ENCODE data around the gene RERE.
"Not testable (repeated sequence)": the region's sequence is repeated elsewhere in the genome, so short reads cannot be mapped to it uniquely, and the experiment has no call there.

The RERE gene

DNA sequence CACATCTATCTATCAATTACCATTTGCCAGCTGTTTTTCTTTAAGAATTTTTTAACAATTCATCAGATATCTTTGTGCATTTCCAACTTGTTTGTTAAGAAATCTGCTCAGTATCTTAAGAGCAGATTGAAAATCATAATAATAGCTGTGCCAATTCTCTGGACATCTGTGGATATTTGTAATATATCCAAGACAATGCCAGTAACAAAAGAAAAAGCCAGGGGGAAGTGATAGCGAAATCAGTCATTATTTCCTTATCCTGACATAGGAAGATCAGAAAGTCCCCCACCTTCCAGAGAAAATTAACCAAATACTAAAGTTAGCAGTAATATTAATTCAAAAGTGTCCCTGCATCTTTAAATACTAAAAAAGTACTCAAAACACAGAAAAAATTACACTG is 217.1 kb downstream of the RERE start:
- H3K27me3 ChIP-seq (ENCODE audit: control insufficient read depth, insufficient read depth, low read length, poor library complexity, severe bottlenecking) = no peaks in the 10 kb centered on the region
- no peaks in the 10 kb centered on the region for H3K9me3 ChIP-seq (ENCODE audit: control insufficient read depth, low read length)
- no peak overlapping the region for H3K27ac ChIP-seq (ENCODE audit: insufficient read depth, low read depth, low read length, poor library complexity, severe bottlenecking)
- H3K36me3 ChIP-seq (ENCODE audit: control insufficient read depth, insufficient read depth, low read length) = no peaks in the 10 kb centered on the region
- peaks cover 25% of the 10 kb centered on the region for H3K4me1 ChIP-seq (ENCODE audit: control insufficient read depth, insufficient read depth, low read length)
- WGBS, 2 experiments = 94% methylated on average over 1 of the region's 1 CpG; no CpG with 5 or more reads in 1 of the 2 experiments
- H3K4me3 ChIP-seq (ENCODE audit: insufficient read depth, low read depth, low read length) = no peak overlapping the region

DNA sequence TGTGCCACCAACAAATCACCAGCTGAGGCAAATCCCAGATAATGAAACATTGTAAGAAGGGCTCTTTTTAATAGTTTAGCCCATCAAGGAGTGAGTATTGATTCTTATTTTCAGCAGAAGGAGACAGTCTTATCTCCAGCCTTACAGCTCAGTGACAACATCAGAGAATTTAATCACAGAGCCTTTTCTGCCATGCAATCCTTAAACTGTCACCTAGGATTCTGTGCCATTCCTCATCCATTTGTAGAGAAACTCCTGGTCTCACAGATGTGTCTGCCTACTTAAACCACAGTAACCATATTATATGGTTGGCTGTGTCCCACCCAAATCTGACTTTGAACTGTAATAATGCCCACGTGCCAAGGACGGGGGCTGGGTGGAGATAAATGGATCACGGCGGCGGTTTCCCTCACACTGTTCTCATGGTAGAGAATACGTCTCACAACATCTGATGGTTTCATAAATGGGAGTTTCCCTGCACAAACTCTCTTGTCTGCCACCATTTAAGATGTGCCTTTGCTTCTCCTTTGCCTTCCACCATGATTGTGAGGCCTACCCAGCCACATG is 217.7 kb downstream of the RERE start:
- WGBS, 2 experiments = 91 to 94% methylated on average over 6 of the region's 6 CpGs
- Histone ChIP-seq H3K27me3 (ENCODE audit: control insufficient read depth, insufficient read depth, low read length, poor library complexity, severe bottlenecking) (no peaks in the 10 kb centered on the region), H3K27ac (ENCODE audit: insufficient read depth, low read depth, low read length, poor library complexity, severe bottlenecking) (peak overlapping the region; percentile 40), H3K4me1 (ENCODE audit: control insufficient read depth, insufficient read depth, low read length) (peaks cover 25% of the 10 kb centered on the region), H3K9me3 (ENCODE audit: control insufficient read depth, low read length) (no peaks in the 10 kb centered on the region), H3K4me3 (ENCODE audit: insufficient read depth, low read depth, low read length) (no peak overlapping the region), H3K36me3 (ENCODE audit: control insufficient read depth, insufficient read depth, low read length) (no peaks in the 10 kb centered on the region)

DNA sequence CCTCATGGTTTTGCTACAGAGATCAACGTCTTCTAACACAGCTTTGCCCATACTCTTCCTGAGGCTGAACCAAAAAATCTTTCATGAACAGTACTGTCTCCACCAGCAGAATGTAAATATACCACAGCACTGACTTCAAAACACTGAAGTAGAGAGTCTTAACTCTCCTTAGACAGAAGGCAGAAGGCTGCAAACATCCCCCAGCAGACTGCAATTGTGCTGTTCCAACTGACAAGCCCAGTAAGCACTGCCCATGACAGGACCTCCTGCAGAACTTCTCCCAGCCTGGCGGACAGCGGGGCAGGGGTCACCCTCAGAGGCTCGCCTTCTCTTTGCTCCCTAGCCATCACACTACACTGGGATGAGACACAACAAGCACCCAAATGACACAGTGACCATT is 218.7 kb downstream of the RERE start:
- WGBS, 2 experiments = 58 to 64% methylated on average over 4 of the region's 4 CpGs
- no peaks in the 10 kb centered on the region for H3K9me3 ChIP-seq (ENCODE audit: control insufficient read depth, low read length)
- H3K4me3 ChIP-seq (ENCODE audit: insufficient read depth, low read depth, low read length) = no peak overlapping the region
- H3K4me1 ChIP-seq (ENCODE audit: control insufficient read depth, insufficient read depth, low read length) = peaks cover 18% of the 10 kb centered on the region
- peaks cover under 1% of the 10 kb centered on the region for H3K36me3 ChIP-seq (ENCODE audit: control insufficient read depth, insufficient read depth, low read length)
- H3K27ac ChIP-seq (ENCODE audit: insufficient read depth, low read depth, low read length, poor library complexity, severe bottlenecking) = peak overlapping the region; percentile 70
- H3K27me3 ChIP-seq (ENCODE audit: control insufficient read depth, insufficient read depth, low read length, poor library complexity, severe bottlenecking) = no peaks in the 10 kb centered on the region

DNA sequence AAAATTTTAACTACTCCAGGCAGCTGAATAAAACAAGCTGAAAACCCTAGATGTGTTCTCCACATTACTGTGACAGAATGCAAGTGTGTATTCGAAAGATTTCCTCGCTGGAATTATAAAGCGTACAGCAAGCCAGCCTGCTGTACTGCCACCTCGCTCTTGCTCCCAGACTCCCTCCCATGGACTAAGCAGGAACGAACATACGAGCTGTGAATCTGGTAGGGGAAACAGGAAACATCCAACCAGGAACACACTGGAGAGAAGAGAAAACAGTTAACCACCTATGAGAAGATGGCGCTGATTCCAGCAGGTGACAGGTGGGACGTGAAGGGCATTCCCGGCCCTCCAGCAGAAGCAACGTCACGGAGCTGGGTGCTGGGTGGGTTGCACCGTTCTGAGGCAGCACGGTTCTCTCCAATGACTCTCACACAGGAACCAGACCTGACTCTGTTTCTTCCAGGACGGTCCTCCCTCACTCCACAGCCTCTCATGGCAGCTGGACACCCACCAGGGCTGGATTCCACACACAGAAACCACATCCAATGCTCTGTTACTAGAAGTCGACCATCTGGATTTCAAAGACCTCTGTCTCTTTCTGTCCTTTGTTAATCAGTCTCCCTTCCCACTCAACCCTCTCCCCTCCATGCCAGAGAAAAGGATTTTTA is 219.2 kb downstream of the RERE start:
- Histone ChIP-seq H3K4me1 (ENCODE audit: control insufficient read depth, insufficient read depth, low read length) (peaks cover 18% of the 10 kb centered on the region), H3K4me3 (ENCODE audit: insufficient read depth, low read depth, low read length) (no peak overlapping the region), H3K36me3 (ENCODE audit: control insufficient read depth, insufficient read depth, low read length) (peaks cover 4% of the 10 kb centered on the region), H3K27me3 (ENCODE audit: control insufficient read depth, insufficient read depth, low read length, poor library complexity, severe bottlenecking) (no peaks in the 10 kb centered on the region), H3K27ac (ENCODE audit: insufficient read depth, low read depth, low read length, poor library complexity, severe bottlenecking) (peak overlapping the region; percentile 70), H3K9me3 (ENCODE audit: control insufficient read depth, low read length) (no peaks in the 10 kb centered on the region)
- 81 to 83% methylated on average over 15 of the region's 15 CpGs for WGBS, 2 experiments

DNA sequence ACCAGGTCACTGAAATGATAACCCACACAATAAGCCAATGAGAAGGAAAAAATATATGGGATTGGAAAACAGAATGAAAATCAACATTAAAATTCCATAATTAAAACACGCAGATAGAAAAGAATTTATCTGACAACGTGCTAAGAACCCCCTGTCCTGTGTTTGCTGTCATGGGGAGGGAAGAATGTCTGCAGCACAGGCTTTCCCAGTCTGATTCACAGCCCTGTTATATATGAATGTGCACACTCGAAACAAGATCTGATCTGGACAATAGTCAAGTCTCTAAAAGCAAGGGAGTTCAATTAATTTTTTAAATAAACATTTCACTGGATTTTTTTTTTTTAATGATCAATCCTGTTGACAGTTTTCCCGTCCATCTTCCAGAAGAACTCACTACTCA is 220.0 kb downstream of the RERE start:
- H3K4me1 ChIP-seq (ENCODE audit: control insufficient read depth, insufficient read depth, low read length) = peaks cover 18% of the 10 kb centered on the region
- H3K4me3 ChIP-seq (ENCODE audit: insufficient read depth, low read depth, low read length) = no peak overlapping the region
- no peak overlapping the region for H3K27ac ChIP-seq (ENCODE audit: insufficient read depth, low read depth, low read length, poor library complexity, severe bottlenecking)
- H3K36me3 ChIP-seq (ENCODE audit: control insufficient read depth, insufficient read depth, low read length) = peaks cover 4% of the 10 kb centered on the region
- H3K27me3 ChIP-seq (ENCODE audit: control insufficient read depth, insufficient read depth, low read length, poor library complexity, severe bottlenecking) = no peaks in the 10 kb centered on the region
- no peaks in the 10 kb centered on the region for H3K9me3 ChIP-seq (ENCODE audit: control insufficient read depth, low read length)
- WGBS, 2 experiments = 90 to 96% methylated on average over 3 to 4 of the region's 4 CpGs

DNA sequence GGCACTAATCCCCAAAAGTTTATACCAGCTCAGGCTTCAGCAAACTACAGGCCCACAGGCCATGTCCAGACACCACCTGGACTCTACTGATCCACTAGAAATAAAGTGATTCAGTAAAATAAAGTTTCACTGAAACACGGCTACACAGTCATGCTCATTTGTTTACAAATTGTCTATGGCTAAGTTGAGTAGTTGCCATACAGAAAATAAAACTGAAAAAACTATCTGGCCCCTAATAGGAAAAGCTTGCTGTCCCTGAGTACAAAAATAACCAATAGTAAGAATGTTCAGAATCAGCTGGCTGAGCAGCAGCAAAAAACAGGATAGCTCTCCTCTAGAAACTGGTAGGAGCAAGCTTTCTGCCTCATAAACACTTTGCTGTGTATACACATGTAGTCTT is 221.5 kb downstream of the RERE start:
- Histone ChIP-seq H3K27ac (ENCODE audit: insufficient read depth, low read depth, low read length, poor library complexity, severe bottlenecking) (no peak overlapping the region), H3K36me3 (ENCODE audit: control insufficient read depth, insufficient read depth, low read length) (peaks cover 4% of the 10 kb centered on the region), H3K4me1 (ENCODE audit: control insufficient read depth, insufficient read depth, low read length) (peaks cover 21% of the 10 kb centered on the region), H3K27me3 (ENCODE audit: control insufficient read depth, insufficient read depth, low read length, poor library complexity, severe bottlenecking) (no peaks in the 10 kb centered on the region), H3K9me3 (ENCODE audit: control insufficient read depth, low read length) (no peaks in the 10 kb centered on the region), H3K4me3 (ENCODE audit: insufficient read depth, low read depth, low read length) (no peak overlapping the region)
- 94 to 100% methylated on average over 1 of the region's 1 CpG for WGBS, 2 experiments

DNA sequence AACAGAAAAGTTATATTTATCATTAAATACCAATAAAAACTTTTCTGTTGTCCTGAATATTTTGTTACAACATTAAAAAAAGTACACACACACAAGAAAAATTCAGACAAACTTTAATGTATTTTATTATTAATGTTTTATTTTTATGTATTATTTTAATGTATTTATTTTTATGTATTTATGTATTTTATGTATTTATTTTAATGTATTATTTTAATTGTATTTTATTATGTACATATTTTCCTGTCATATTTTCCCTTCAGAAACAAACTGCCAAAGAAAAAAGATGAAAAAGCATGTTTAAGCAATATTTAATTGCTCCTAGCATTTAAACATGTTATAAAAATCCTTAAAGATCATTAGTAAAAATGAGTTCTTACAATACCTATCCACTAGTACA is 222.1 kb downstream of the RERE start:
- Histone ChIP-seq H3K4me1 (ENCODE audit: control insufficient read depth, insufficient read depth, low read length) (peaks cover 27% of the 10 kb centered on the region), H3K36me3 (ENCODE audit: control insufficient read depth, insufficient read depth, low read length) (peaks cover 4% of the 10 kb centered on the region), H3K4me3 (ENCODE audit: insufficient read depth, low read depth, low read length) (no peak overlapping the region), H3K27ac (ENCODE audit: insufficient read depth, low read depth, low read length, poor library complexity, severe bottlenecking) (no peak overlapping the region), H3K9me3 (ENCODE audit: control insufficient read depth, low read length) (no peaks in the 10 kb centered on the region), H3K27me3 (ENCODE audit: control insufficient read depth, insufficient read depth, low read length, poor library complexity, severe bottlenecking) (no peaks in the 10 kb centered on the region)

DNA sequence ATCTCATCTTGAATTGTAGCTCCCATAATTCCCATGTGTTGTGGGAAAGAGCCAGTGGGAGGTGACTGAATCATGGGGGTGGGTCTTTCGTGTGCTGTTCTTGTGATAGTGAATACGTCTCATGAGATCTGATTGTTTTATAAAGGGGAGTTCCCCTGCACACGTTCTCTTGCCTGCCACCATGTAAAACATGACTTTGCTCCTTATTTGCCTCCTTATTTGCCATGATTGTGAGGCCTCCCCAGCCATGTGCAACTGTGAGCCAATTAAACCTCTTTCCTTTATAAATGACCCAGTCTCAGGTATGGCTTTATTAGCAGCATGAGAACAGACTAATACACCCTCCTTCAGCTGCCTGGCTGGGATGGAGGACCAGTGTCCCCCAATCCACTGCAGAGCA is 224.1 kb downstream of the RERE start:
- H3K36me3 ChIP-seq (ENCODE audit: control insufficient read depth, insufficient read depth, low read length); H3K9me3 ChIP-seq (ENCODE audit: control insufficient read depth, low read length); H3K27ac ChIP-seq (ENCODE audit: insufficient read depth, low read depth, low read length, poor library complexity, severe bottlenecking); H3K27me3 ChIP-seq (ENCODE audit: control insufficient read depth, insufficient read depth, low read length, poor library complexity, severe bottlenecking); H3K4me3 ChIP-seq (ENCODE audit: insufficient read depth, low read depth, low read length): not testable (repeated sequence)
- peaks cover 25% of the 10 kb centered on the region for H3K4me1 ChIP-seq (ENCODE audit: control insufficient read depth, insufficient read depth, low read length)
- 92 to 94% methylated on average over 3 of the region's 3 CpGs for WGBS, 2 experiments

DNA sequence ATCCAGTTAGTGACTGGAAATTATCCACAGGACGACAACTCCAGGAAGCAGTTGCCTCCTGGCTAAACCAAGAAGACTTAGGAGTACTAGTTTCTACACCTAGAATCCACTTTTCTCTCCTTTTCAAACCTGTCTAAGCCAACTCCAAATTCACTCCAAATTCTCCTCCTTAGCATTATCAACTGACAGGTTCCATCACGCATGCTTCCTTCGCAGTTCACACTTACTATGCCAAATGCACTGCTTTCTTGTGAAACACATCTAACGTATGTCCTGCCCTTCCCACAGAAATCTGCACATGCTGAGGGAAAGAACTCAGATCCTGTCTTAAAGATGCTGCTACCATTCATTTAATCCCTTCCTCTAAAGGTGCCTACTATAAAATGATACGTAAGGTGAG is 225.9 kb downstream of the RERE start:
- 96 to 98% methylated on average over 4 of the region's 5 CpGs for WGBS, 2 experiments
- Histone ChIP-seq H3K4me3 (ENCODE audit: insufficient read depth, low read depth, low read length) (no peak overlapping the region), H3K4me1 (ENCODE audit: control insufficient read depth, insufficient read depth, low read length) (peaks cover 26% of the 10 kb centered on the region), H3K36me3 (ENCODE audit: control insufficient read depth, insufficient read depth, low read length) (peaks cover 4% of the 10 kb centered on the region), H3K9me3 (ENCODE audit: control insufficient read depth, low read length) (no peaks in the 10 kb centered on the region), H3K27me3 (ENCODE audit: control insufficient read depth, insufficient read depth, low read length, poor library complexity, severe bottlenecking) (no peaks in the 10 kb centered on the region), H3K27ac (ENCODE audit: insufficient read depth, low read depth, low read length, poor library complexity, severe bottlenecking) (no peak overlapping the region)

DNA sequence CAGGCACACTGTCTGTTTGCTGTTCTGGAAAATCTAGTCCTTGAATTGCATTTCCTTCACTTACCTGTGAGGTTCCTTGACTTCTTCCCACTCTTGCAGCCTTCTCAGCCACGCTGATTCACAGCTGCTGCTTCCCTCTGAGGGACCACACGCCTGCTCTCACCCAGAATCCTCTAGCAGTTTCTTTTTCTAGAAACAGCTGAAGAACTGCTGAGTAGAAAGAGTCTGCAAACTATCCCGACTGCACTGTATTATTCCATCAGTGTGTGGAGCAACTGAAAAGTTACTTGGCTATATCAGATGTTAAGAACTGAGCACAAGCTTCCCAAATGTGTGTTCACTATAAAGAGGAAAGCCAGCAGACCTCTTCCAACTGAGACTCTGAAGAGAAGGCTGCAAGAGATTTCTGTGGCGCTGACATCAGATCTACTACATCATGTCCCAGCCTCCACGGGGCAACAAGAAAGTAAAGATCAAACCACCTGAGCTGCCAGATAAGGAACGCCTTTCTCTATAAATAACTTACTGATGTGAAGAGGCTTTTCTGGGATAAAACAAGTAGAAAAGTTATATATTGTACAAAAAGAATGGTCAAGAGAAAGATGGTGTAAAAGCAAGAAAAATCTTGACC is 226.6 kb downstream of the RERE start:
- H3K4me1 ChIP-seq (ENCODE audit: control insufficient read depth, insufficient read depth, low read length) = peaks cover 26% of the 10 kb centered on the region
- peaks cover 4% of the 10 kb centered on the region for H3K36me3 ChIP-seq (ENCODE audit: control insufficient read depth, insufficient read depth, low read length)
- peak overlapping the region; percentile 67 for H3K27ac ChIP-seq (ENCODE audit: insufficient read depth, low read depth, low read length, poor library complexity, severe bottlenecking)
- no peaks in the 10 kb centered on the region for H3K9me3 ChIP-seq (ENCODE audit: control insufficient read depth, low read length)
- WGBS, 2 experiments = 90 to 91% methylated on average over 6 of the region's 6 CpGs
- H3K27me3 ChIP-seq (ENCODE audit: control insufficient read depth, insufficient read depth, low read length, poor library complexity, severe bottlenecking) = no peaks in the 10 kb centered on the region
- H3K4me3 ChIP-seq (ENCODE audit: insufficient read depth, low read depth, low read length) = no peak overlapping the region
